ENCODE data around the gene FLT3.
"Not testable (repeated sequence)": the region's sequence is repeated elsewhere in the genome, so short reads cannot be mapped to it uniquely, and the experiment has no call there.

The FLT3 gene

DNA sequence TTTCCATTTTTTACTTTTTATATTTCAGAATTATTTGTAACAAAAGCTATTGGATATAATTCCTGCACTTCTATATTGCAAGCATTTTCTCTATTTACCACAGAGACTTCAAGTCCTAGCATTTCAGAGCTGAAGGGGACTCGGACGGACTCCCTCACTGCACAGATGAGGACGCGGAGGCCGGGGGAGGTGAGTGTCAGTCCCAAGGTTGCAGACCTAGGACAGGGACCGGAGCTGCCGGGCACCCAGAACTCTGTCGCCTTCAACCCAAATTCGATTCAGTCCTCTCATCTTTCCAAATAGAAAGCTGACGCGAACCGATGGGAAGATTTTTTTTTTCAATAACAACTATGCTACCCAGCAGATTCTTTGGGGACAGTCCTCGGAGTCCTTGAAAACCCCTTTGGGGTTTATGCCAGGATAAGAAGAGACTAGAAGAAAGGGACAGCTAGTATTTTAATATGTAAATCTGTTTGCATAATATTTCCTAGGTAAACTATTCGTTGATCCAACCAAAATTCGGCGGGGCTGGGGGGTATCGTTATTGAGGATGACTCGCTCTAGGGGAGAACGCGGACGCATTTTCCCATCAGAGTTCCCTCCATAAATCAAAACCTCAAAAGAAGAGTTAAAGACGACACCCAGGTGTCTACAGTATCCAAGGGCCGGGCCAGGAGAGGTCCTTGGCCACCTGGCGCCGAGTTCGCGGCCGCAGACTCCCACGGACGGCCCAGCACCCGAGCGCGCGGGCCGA is 803 bp downstream of the FLT3 start:
- DNase-seq (ENCODE audit: low spot score), result no peak

DNA sequence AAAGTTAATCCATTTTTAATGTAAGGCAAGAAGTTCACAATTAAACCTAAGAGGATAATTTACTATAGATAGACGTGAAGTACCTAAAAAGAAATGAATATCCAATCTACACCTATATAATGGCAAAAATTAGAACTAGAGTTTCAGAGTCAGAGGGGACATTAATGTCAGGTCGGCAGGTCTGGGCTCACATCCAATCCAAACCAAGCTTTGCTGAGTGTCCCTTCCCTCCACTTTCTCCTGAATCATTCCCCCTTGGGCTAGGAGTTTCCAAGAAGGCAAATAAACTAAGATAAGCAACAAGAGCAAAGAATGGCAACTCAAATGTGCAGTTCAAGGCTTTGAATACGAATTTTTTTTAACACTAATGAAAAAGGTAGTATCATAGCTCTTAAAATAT is 2.9 kb downstream of the FLT3 start:
- no peak for DNase-seq (ENCODE audit: low spot score)

GRCh38 chr13:28094306-28094705 is 6.1 kb downstream of the FLT3 start:
- DNase-seq (ENCODE audit: low spot score), result no peak

GRCh38 chr13:28093881-28094280 is 6.5 kb downstream of the FLT3 start:
- no peak for DNase-seq (ENCODE audit: low spot score)

GRCh38 chr13:28092431-28092830 is 7.9 kb downstream of the FLT3 start:
- no peak for DNase-seq (ENCODE audit: low spot score)

DNA sequence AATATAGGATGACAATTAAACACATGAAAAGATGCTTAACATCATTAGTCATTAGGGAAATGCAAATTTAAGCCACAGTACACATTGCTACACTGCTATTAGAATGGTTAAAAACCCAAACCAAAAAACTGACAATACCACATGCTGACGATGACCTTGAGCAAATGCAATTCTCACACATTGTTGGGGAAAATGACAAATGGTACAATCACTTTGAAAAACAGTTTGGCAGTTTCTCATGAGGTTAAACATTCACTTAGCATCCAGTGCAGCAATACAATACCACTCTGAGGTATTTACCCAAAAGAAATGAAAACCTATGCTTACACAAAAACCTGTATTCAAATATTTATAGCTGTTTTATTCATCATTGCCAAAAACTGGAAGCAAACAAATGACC is 11.3 kb downstream of the FLT3 start:
- DNase-seq (ENCODE audit: low spot score), result no peak

- not testable (repeated sequence) for DNase-seq (ENCODE audit: low spot score)
Measured at GRCh38 chr13:28077820-28078219, 22.6 kb downstream of the FLT3 start.

DNA sequence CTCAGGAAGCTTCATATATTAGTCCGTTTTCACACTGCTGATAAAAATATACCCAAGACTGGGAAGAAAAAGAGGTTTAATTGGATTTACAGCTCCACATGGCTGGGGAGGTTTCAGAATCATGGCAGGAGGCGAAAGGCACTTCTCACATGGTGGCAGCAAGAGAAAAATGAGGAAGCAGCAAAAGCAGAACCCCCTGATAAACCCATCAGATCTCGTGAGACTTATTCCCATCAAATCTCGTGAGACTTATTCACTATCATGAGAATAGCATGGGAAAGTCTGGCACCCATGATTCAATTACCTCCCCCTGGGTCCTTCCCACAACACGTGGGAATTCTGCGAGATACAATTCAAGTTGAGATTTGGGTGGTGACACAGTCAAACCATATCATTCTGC is 23.1 kb downstream of the FLT3 start:
- no peak for DNase-seq (ENCODE audit: low spot score)

GRCh38 chr13:28071424-28071823 is 29.0 kb downstream of the FLT3 start:
- no peak for DNase-seq (ENCODE audit: low spot score)

DNA sequence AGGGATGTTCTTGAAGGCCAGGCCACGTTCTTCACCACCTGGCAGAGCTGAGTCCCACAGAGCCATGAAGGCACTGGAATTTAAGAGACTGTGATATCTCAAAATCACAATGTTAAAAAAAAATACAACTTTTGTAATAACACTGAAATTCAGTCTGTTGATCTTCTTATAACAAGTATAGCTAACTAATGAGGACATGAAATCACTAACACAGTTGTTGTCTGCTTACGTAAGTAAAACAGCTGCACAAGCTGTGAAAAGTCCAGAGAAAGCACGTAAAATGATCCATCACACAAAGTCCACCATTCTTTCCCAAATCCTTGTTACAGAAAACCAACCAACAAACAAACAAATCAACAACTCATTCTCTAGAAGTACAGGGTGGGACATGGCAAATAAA is 32.9 kb downstream of the FLT3 start:
- DNase-seq (ENCODE audit: low spot score), result no peak

DNA sequence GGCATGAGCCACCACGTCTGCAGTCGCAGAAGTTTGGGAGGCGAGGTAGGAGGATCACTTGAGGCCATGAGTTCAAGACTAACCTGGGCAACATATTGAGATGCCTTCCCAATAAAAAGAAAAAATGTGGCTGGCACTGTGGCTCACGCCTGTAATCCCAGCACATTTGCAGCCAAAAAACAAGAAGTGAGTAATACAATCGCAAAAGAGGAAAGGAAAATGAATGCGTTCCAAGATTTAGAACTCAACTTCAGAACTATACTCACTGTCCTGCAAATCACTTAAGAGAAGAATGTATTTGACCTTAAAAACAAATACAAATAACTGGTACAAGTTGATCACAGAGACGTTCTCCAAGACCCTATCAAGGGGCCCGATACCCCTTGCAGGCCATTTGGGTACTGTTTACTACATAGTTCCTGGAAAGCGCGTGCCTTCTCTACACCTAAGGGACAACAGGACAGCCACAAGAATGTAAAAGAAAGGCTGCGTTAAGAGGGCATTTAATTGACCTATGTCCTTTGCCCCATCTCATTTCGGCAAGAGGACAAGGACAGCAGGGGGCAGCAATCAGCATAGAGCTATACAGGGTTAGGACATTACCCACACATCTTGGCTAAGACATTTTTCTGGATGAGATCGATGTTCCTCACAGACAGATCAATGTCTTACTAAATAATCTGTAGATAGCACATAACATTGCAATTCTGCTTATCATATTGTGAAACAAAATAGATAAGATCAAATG is 41.3 kb downstream of the FLT3 start:
- peak; percentile 42 for DNase-seq (ENCODE audit: low spot score)

DNA sequence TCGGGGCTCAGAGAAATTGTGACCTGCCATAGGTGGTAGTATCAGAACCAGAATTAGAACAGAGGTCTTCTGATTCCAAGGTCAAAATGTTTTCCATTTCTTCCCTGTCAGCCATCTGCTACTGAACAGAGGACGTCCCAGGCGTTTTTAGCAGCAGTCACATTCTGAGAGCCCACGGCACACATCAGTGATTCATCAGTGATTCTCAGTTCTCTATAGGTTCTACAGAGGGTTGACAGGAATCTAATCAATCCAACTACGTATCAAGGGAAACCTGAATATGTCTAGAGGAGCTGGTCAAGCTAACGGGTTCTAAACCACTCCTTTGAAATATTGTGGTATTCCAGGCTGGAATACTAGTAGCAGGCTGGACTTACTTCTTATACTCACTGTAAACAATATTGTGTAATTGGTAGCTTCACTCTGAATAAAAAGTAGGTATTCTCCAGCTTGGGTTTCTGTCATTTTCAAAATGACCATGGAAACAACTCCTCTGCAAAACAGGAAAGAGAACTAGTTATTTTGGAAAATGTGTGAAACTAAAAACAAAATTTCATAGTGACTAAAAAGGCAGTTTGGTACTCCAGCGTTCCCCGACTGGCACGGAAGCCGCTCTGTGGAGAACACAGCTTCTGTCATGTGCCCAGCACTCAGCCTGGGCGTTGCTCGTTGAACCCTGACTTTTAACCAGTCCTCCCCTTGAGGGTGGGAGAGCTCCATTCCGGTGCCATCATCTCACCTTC is 43.2 kb downstream of the FLT3 start:
- no peak for DNase-seq (ENCODE audit: low spot score)

DNA sequence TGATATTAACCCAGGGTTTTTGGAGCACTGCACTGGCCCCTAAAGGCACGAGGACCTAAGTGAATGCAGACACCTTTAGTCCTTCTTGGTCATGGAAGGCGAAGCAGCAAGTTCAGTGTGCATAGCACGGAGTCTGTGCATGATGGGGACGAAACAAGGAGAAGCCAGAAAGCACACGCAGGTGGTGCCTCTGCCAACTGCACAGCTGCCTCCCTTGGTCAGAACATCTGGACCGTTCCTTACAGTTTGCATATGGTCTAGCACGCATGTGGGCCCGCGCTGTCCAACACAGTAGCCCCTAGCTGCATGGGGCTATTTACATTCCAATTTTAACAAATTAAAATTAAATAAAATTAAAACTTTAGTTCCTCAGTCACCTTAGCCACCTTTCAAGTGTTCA is 44.0 kb downstream of the FLT3 start:
- DNase-seq (ENCODE audit: low spot score), result no peak

- DNase-seq (ENCODE audit: low spot score), result no peak
Measured at GRCh38 chr13:28055357-28055756, 45.0 kb downstream of the FLT3 start.

DNA sequence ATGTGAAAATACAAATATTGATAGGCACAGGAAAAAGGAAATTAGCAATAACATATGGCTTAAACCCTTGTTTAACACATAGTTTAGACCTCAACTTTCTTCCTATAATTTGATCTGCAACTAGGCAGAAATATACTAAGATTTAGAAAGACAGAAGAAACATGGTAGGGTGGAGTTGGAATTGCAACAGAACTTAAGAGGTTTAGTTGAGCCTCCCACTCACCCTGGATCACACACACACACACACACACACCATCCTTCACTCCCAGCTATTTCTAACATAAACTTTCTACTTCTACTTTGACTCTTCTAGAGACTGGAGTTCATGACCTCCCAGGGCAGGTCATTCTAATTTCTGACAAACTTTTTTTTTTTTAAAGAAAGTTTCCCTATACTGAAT is 47.4 kb downstream of the FLT3 start:
- DNase-seq (ENCODE audit: low spot score), result no peak

DNA sequence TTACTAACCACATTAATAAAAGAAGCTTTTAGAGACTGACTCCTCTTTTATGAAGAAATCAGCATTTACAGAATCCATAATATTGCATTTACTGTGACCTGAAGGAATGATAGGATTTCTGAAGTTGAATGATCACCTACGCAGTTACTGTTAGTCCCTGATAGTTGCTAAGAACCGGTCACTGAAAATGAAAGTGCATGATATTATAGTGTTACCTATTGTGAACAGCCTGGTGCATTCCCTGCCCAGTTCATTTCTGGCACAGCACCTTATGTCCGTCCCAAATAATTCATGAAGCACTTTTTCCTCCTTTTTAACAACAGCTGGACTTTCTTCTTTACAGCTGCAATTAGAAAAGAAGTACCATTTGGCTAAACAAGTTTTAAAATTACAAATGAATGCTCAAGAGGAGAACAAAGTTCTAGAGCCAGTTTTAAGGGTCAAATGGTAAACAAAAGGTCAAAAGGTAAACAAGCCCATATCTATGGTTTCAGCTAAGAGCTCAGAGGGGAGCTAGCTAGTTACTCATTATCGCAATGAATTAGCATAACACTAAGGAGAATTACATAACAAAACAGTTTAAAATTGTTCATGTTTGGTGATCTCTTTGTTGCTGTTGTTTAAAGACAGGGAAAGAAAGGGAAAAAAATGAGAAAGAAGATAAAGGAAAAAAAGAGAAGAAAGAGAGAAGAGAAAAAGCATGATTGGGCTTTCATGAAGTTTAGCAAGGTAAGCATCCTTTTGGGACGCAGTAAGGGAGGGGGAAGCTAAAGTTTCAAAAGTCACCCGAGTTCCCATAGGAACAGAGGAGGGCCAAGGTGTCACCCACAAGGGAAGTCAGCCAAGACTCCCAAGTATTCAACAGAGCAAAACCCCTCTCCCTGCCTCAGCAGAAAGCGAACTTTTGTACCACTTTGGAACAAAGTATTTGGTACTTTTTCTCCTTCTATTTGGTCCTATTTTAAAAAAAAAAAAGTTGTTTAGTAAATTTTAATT is 50.2 kb downstream of the FLT3 start:
- no peak for DNase-seq (ENCODE audit: low spot score)

GRCh38 chr13:28049215-28049614 is 51.2 kb downstream of the FLT3 start:
- no peak for DNase-seq (ENCODE audit: low spot score)

- DNase-seq (ENCODE audit: low spot score), result no peak
Measured at GRCh38 chr13:28048768-28049167, 51.6 kb downstream of the FLT3 start.

GRCh38 chr13:28047757-28048388 is 52.5 kb downstream of the FLT3 start:
- DNase-seq (ENCODE audit: low spot score), result no peak

DNA sequence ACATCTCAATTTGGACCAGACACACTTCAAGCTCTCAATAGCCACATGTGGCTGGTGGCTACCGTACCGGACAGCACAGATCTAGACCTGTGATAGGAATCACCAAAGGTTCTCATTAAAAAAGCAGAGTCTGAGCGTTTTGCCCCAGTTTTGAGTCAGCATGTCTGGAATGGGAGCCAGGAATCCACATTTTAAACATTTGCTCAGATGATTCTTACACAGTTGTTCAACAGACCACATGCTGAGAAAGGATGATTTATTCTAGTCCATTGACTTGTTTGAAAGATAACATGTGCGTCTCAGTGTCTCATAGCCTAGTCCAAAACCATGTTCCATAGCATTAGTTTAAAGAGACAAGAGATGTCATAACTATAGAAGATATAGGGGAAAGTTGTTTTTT is 53.4 kb downstream of the FLT3 start:
- DNase-seq (ENCODE audit: low spot score), result no peak

DNA sequence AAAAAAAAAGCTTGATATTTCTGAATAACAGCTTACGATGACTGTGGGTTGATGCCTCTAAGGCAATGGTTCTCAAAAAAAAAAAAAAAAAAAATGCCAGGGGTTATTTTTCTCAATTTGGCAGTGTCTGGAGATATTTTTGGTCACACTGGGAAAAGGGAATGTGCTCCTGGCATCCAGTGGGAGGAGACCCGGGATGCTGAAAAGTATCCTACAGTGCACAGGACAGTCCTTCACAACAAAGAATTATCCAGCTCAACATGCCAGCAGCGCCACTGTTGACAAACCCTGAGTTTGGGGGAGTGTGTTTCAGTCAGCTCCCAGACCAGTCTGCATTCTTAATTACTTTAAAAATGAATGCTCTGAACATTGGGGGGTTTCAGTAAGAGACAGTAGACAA is 54.5 kb downstream of the FLT3 start:
- DNase-seq (ENCODE audit: low spot score), result no peak

Measured in hematopoietic multipotent progenitor cell treated with erythropoietin and hydrocortisone succinate and interleukin-3 and kit ligand, for 15 days (in vitro differentiated cells).